Choroid plexus epithelial cell (primary cell): ENCODE measurements around the gene MAP4K4.

Experiments used
- DNase-seq: peaks from one replicate; pipeline ENCODE4 v3.0.0-alpha.2; 2010; ENCODE audit warnings: low read depth
- H3K4me3 ChIP-seq: 2 replicates; pipeline ENCODE4 v1.5.1; 2011; ENCODE audit warnings: low read depth, mild to moderate bottlenecking, control low read depth, low read length, moderate library complexity
- CTCF ChIP-seq: conservative IDR thresholded peaks from 2 replicates; pipeline ENCODE4 v1.5.1; 2011; ENCODE audit warnings: low read depth, mild to moderate bottlenecking, control low read depth, inconsistent platforms, low read length, moderate library complexity

MAP4K4 gene

GRCh38 chr2:101756266-101756665 lies 58.8 kb downstream of the MAP4K4 start:
- no peak overlapping the region for H3K4me3 ChIP-seq
- DNase-seq, result no peak
- TF ChIP-seq CTCF, result no peak

GRCh38 chr2:101758001-101758400 lies 60.5 kb downstream of the MAP4K4 start:
- no peak for TF ChIP-seq CTCF
- H3K4me3 ChIP-seq, result no peak overlapping the region
- DNase-seq, result no peak

- DNase-seq, result peak; percentile 96
- no peak overlapping the region for H3K4me3 ChIP-seq
- TF ChIP-seq CTCF, result no peak
These were observed 61.7 kb downstream of the MAP4K4 start for GRCh38 chr2:101759162-101759561.

GRCh38 chr2:101762451-101763171 lies 65.1 kb downstream of the MAP4K4 start:
- TF ChIP-seq CTCF, result no peak
- no peak overlapping the region for H3K4me3 ChIP-seq
- DNase-seq, result no peak

GRCh38 chr2:101763496-101764333 lies 66.2 kb downstream of the MAP4K4 start:
- TF ChIP-seq CTCF, result no peak
- peak; percentile 54 for DNase-seq
- no peak overlapping the region for H3K4me3 ChIP-seq

- no peak overlapping the region for H3K4me3 ChIP-seq
- no peak for TF ChIP-seq CTCF
- DNase-seq, result no peak
These were observed 68.8 kb downstream of the MAP4K4 start for GRCh38 chr2:101766337-101766736.
